GM19452 (cell line): ENCODE data around the gene RBM3.

ENCODE experiments used
- ATAC-seq: cut with Tn5 transposase; IDR thresholded peaks from one replicate; pipeline ENCODE4 v1.9.1; 2021; ENCODE audit not compliant: unreplicated experiment

The RBM3 gene

GRCh38 chrX:48617542-48618340, 43.5 kb downstream of the RBM3 start:
- no peak for ATAC-seq

DNA sequence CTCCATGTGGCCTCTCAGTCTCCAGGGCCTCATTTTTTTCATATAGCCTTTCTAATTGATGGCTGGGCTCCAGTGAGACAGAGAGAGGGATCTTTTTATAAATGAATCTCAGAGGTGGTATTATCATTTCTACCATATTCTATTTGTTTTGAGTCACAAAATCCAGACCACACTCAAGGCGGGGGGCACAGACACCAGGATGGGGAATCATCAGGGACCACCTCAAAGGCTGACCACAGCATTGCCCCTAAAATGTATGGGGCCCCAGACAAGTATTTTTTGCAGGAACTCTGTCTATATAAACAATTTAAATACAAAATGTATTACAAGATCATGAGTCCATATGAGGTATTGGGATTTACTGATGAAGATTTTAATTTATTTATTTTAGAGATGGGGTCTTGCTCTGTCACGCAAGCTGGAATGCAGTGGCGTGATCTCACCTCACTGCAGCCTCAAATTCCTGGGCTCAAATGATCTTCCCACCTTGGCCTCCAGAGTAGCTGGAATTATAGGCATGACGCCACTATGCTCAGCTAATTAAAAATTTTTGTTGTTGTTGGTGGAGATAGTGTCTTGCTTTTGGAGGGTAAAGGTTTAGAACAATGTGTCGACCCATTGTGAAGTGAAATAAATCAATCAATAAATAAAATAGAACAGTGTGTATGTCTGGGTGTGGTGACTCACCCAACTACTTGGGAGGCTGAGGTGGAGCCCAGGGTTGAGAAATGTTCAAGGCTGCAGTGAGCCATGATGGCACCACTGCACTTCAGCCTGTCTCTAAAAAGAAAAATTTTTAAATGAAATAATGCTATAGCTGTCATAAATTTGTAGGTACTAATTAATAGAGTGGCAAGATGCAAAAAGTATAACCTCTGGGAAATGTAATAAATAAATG, 52.4 kb downstream of the RBM3 start:
- no peak for ATAC-seq
